ENCODE results near the gene HIGD1A.

HIGD1A gene

DNA sequence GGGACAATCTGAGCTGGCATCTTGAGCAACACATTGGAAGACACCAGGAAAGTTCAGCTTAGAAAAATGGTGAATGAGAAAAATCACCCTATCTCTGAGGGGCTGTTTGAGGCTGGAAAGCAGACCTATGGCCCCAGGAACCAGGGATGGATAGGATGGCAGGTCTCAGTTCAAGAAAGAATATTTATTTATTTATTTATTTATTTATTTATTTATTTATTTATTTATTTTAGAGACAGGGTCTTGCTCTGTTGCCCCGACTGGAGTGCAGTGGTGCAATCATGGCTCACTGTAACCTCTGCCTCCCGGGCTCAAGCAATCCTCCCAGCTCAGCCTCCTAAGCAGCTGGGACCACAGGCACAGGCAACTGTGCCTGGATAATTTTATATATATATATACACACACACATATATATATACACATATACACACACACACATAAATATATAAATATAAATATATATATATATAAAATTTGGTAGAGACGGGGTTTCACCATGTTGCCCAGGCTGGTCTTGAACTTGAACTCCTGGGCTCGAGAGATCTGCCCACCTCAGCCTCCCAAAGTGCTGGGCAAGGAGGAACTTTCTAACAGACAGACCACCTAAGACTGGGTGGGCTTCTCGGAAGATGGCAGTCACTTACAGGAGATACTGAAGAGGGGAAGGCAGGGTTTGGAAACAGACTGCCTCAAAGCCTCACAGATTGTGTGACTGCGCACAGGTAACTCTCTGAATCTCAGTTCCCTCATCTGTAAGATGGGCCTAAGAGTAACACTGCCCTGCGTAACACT, 60.9 kb downstream of the HIGD1A start:
- Histone ChIP-seq H3K9ac (ENCODE audit: low read length) (no peak overlapping the region), H2AFZ (ENCODE audit: low read depth, low read length, severe bottlenecking) (peak overlapping the region; percentile 36), H3K27me3 (ENCODE audit: low read length) (no peaks in the 10 kb centered on the region), H3F3A (ENCODE audit: insufficient read depth) (no peaks in the 10 kb centered on the region), H3K36me3 (ENCODE audit: low read length) (no peaks in the 10 kb centered on the region), H3K9me3 (ENCODE audit: insufficient read depth, low read length) (no peaks in the 10 kb centered on the region), H3K79me2 (ENCODE audit: insufficient read depth, low read length) (no peaks in the 10 kb centered on the region), H3K27ac (ENCODE audit: low read depth, low read length) (no peak overlapping the region), H4K20me1 (ENCODE audit: low read depth, low read length) (no peaks in the 10 kb centered on the region), H3K9me2 (replicated peaks; ENCODE audit: insufficient read depth, low read length) (no peaks in the 10 kb centered on the region), H3K4me3 (ENCODE audit: insufficient read depth, low read length, poor library complexity, severe bottlenecking) (no peak overlapping the region), H3K4me2 (ENCODE audit: low read depth, low read length, poor library complexity, severe bottlenecking) (no peak overlapping the region)
- TF ChIP-seq EZH2phosphoT487 (conservative IDR thresholded peaks at IDR 0.05; ENCODE audit: low read length), result no peak
- TF ChIP-seq, protein P1, sequence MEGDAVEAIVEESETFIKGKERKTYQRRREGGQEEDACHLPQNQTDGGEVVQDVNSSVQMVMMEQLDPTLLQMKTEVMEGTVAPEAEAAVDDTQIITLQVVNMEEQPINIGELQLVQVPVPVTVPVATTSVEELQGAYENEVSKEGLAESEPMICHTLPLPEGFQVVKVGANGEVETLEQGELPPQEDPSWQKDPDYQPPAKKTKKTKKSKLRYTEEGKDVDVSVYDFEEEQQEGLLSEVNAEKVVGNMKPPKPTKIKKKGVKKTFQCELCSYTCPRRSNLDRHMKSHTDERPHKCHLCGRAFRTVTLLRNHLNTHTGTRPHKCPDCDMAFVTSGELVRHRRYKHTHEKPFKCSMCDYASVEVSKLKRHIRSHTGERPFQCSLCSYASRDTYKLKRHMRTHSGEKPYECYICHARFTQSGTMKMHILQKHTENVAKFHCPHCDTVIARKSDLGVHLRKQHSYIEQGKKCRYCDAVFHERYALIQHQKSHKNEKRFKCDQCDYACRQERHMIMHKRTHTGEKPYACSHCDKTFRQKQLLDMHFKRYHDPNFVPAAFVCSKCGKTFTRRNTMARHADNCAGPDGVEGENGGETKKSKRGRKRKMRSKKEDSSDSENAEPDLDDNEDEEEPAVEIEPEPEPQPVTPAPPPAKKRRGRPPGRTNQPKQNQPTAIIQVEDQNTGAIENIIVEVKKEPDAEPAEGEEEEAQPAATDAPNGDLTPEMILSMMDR (IDR thresholded peaks at IDR 0.05; ENCODE audit: insufficient read depth, low read length, poor library complexity, severe bottlenecking), result no peak

DNA sequence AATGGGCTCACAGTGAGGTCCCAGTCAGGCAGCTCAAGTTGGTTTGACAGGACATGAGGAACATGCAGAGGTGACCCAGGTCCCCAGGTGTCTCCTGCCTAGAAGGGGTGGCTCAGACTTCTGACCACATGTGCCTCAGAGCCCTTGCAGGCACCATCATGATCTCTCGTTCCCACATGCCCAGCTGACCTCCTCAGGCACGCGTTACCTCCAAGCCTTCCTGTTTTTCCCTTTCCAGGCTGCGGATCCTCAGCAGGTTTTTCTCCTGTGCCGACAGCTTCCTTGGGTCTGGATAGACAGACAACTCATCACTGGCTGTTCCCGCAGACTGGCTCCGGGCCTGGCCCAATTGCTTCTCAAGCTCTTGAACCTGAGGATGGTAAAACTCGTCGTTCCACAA, 61.6 kb downstream of the HIGD1A start:
- Histone ChIP-seq H3K9me2 (replicated peaks; ENCODE audit: insufficient read depth, low read length) (no peaks in the 10 kb centered on the region), H3K27ac (ENCODE audit: low read depth, low read length) (no peak overlapping the region), H4K20me1 (ENCODE audit: low read depth, low read length) (no peaks in the 10 kb centered on the region), H3K4me2 (ENCODE audit: low read depth, low read length, poor library complexity, severe bottlenecking) (no peak overlapping the region), H3K79me2 (ENCODE audit: insufficient read depth, low read length) (no peaks in the 10 kb centered on the region), H3F3A (ENCODE audit: insufficient read depth) (no peaks in the 10 kb centered on the region), H3K36me3 (ENCODE audit: low read length) (no peaks in the 10 kb centered on the region), H3K9me3 (ENCODE audit: insufficient read depth, low read length) (no peaks in the 10 kb centered on the region), H3K4me3 (ENCODE audit: insufficient read depth, low read length, poor library complexity, severe bottlenecking) (no peak overlapping the region), H3K9ac (ENCODE audit: low read length) (no peak overlapping the region), H2AFZ (ENCODE audit: low read depth, low read length, severe bottlenecking) (no peak overlapping the region), H3K27me3 (ENCODE audit: low read length) (no peaks in the 10 kb centered on the region)
- TF ChIP-seq EZH2phosphoT487 (conservative IDR thresholded peaks at IDR 0.05; ENCODE audit: low read length), result no peak
- TF ChIP-seq, protein P1 (IDR thresholded peaks at IDR 0.05; ENCODE audit: insufficient read depth, low read length, poor library complexity, severe bottlenecking), result no peak

DNA sequence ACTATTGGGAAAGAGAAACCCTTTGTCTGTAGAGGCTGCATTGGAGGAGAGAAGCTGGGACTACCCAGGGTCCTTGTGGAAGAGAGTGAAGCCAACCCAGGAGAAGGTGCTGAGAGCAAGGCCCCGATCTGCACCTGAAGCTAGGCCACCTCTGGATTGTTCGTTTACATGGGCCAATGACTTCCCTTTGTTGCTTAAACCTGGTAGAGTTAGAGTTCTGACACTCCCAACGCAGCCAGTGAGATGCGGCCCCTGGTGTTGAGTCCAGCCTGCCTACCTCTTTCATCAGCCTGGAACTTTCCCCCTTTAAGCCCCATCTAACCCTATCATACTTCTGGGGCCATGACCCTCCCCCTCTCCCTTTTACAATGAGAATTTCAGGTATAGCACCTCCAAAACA, 62.0 kb downstream of the HIGD1A start:
- no peaks in the 10 kb centered on the region for H3K9me3 ChIP-seq (ENCODE audit: insufficient read depth, low read length)
- H2AFZ ChIP-seq (ENCODE audit: low read depth, low read length, severe bottlenecking), result no peak overlapping the region
- no peaks in the 10 kb centered on the region for H3K79me2 ChIP-seq (ENCODE audit: insufficient read depth, low read length)
- H3K9ac ChIP-seq (ENCODE audit: low read length), result no peak overlapping the region
- H3F3A ChIP-seq (ENCODE audit: insufficient read depth), result no peaks in the 10 kb centered on the region
- TF ChIP-seq EZH2phosphoT487 (conservative IDR thresholded peaks at IDR 0.05; ENCODE audit: low read length), result no peak
- TF ChIP-seq, protein P1 (IDR thresholded peaks at IDR 0.05; ENCODE audit: insufficient read depth, low read length, poor library complexity, severe bottlenecking), result no peak
- no peaks in the 10 kb centered on the region for H3K9me2 ChIP-seq (replicated peaks; ENCODE audit: insufficient read depth, low read length)
- no peaks in the 10 kb centered on the region for H4K20me1 ChIP-seq (ENCODE audit: low read depth, low read length)
- H3K4me2 ChIP-seq (ENCODE audit: low read depth, low read length, poor library complexity, severe bottlenecking), result no peak overlapping the region
- H3K27ac ChIP-seq (ENCODE audit: low read depth, low read length), result no peak overlapping the region
- no peaks in the 10 kb centered on the region for H3K27me3 ChIP-seq (ENCODE audit: low read length)
- no peaks in the 10 kb centered on the region for H3K36me3 ChIP-seq (ENCODE audit: low read length)
- no peak overlapping the region for H3K4me3 ChIP-seq (ENCODE audit: insufficient read depth, low read length, poor library complexity, severe bottlenecking)
